GM21423 (cell line): Measurements from ENCODE around the gene CD248.

ENCODE experiments used
- ATAC-seq: cut with Tn5 transposase; IDR thresholded peaks from one replicate; pipeline ENCODE4 v1.9.1; 2021; ENCODE audit warnings: mild to moderate bottlenecking, moderate library complexity; ENCODE audit not compliant: unreplicated experiment

CD248 gene

DNA sequence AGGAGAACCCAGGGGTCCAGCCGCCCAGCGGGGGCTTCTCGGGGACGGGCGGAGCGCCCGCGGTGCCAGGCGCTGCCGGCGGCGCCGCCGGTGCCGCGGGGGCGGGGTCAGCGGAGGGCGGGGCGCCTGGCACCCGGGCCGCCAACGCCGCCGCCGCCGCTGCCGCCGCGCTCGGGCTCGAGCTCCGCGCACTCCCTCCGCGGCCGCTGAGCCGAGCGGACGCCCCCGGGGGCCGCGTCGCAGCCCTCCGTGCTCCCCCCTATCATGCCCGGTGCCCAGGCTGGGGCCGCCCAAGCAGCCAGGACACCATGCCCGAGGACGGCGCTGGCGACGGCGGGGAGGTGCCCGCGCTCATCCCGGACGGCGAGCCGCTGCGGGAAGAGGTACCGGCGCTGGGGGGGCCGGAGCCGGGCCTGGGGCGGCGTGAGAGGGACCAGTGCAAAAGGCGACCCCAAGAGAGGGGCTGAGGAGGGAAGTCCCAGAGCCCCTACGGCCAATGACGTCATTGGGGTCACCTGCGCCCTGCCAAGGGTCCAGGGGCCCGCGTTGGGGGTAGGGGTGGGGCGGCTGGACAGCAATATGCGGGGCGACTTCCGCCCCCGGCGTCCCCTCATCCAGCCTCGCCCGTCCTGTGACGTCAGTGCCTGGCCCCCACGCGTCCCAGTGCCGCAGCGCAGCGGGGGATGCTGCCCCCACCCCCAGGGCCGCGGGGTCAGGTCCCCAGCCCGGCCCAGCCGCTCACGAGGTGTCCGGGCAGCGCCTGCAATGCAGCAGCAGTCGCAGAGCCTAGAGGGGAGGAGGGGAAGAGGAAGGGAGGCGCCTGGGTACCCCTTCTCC is 24.9 kb downstream of the CD248 start, which contains the start of gene TMEM151A:
Gene TMEM151A, plus strand, starts transcription at position 189 of the 837 bp plus-strand sequence. Its CDS starts 120 bp downstream, at position 309.
- ATAC-seq: no peak

DNA sequence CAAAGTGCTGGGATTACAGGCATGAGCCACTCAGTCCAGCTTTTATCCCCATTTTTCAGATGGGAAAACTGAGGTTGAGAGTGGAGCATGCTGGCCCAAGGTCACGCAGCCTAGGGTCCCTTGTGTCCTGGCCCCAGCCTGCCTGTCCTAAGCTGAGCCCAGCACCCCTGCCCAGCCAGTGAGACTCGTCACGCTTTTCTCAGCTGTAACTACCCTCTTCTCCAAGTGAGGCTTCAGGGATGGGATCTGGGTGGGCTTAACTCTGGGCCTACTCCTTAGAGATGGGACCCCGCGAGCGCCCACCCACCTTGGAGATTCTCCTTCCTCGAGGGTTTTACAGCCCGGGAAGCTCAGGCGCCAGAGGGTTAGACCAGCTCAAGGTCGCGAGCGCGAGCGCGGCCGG is 25.5 kb downstream of the CD248 start:
- ATAC-seq: no peak

DNA sequence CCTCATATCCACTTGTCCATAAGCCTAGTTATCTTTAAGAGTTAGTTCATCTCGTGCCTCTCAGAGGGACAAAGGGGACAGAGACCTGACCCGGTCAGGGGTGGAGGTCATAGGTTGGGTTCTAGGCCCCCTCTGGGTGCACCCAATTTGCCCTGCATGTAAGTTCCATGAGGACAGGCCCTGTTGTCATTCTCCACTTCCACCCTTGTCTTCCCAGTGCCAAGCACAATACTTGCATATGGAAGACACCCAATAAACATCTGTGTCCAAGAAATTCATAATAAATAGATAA is 26.6 kb downstream of the CD248 start:
- ATAC-seq: no peak

DNA sequence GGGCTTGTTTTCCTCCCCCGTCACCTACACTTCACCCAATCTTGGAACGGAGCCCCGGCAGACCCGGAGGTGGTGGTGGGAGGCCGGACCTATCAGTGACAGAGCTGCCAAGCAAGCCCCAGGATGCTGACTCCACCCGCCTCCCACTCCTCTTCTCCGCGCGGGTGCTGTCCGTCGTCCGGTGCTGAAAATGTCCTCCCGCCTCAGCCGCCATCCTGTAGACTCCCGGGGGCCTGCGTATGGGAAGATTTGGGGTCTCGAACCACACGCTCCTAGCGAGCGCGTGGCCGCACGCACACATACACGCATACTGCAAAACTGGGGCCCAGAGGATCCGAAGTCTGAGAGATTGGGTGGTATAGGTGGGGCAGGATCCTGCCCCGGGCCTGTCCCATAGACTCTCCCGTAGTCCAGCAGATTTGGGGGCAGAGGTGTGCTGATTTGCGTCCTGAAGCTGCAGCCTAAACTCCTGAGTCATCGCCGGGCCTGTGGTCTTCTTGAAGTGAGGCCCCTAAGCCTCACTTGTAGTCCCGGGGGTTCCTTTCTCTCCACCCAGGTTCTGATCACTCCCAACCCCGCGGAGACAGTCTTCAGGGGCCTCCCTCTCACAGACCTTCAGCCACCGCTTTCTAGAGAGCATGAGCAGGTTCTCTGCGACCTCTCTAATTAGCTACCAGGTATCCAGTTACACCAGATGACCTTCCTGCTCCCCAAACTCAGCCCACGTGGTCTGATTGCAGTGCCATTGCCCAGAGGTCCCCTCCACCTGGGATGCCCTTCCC is 27.1 kb downstream of the CD248 start:
- peak; percentile 39 for ATAC-seq

DNA sequence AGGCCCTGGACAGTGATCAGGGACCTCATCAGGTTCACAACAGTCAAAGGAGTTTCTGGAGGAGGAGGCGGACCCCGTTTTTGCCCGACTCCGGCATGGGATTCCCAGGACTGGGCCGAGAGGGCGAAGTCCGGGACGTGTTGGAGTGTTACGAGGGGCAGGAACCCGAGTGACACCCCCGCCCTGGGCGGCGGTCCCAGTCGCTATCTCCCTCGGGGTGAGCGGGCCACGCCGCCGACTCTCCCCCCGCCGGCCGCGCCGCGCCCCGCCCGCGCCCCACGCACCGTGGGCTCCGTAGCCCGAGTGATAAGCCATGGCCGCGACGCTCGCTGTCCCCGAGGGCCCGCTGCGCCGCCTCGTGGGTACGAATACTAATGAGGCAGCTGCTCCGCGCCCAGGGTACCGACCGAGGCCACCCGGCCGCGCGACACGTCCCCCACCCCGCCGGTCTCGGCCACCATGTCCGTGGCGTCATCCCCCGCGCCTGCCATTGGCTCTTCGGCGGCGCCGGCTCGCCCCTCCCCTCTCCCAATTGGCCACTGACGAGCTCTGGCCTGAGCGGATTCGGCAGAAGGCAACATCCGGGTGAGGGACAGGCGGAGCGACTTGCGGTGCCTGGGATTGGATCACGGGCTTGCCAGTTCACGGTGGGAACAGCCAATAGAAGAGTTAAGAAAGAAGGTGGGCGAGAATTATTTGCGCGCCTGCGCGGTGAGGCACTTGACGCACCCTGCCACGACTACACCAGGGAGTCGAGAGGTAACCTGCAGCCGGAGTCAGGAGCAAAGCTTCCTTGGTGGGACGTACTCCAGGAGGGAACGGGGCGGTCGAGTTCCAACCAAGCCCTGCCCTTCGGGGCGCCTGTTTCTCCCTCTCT is 27.9 kb downstream of the CD248 start, which contains the start of gene YIF1A:
Gene YIF1A, minus strand, starts transcription at position 473 of the 877 bp plus-strand sequence. Its CDS starts 158 bp downstream, at position 315.
- peak; percentile 90 for ATAC-seq

DNA sequence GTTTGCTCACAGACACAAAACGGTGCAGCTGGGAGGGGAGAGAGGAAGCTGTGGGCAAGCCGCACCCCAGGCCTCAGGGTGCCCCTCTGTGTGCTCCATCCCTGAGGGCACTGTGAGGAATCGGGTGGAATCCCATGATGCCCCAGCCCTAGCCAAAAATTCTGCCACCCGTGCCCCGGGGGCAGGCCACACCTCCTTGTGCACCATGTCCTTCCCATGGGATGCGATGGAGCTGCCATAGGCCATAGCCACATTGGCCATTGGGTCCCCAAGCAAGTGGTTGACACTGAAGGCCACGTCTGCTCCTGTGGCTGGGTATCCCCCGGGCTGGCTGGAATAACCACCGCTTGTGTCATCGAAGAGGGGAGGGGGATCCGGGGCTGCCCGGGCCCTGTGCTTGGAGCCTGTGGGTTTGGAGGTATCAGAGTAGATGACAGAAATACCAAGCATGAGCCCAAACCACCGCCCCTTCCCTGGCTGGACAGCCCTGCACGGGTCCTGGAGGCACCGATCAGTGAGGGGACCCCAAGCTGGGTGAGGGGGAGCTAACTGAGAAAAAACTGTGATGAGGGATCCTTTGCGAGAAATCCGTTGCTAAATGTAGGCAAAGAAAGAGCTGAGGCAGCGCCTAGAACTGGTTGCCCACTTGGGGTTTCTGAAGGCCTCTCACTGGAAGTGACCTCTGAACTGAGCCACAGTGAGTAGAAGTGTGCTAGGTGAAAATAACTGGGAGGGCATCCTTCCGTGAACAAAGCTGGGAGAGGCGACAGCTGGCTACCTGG is 28.8 kb downstream of the CD248 start:
- no peak for ATAC-seq

DNA sequence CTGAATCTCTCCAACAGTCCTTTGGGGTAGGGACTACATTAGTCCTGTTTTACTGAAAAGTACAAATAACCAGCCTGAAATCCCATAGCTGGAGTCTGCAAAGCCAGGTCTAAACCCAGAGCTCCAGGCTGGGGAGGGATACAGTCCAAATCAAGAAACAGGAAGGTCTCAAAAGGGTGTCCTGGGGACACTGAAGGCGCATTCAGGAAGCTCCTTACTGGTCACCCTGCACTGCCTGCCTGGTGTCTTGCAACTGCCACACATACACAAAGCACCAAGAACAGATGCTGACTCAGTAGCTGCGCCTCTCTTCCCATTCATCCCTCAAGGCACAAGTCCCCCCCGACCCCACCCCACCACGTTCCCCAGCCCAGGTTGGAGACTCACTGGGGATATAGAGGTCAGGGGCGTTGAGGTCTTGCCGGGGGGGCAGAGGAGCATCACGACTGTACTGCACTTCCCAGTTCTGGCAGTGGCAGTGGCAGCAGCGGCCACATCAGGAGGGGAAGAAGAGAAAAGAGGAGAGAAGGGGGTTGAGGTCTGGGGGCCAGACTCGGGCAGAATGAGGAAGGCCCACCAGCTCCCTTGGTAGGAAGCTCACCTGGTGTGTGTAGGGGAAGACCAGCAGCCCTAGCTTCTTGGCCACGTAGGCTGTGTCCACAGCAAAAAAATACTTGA is 29.5 kb downstream of the CD248 start:
- no peak for ATAC-seq

DNA sequence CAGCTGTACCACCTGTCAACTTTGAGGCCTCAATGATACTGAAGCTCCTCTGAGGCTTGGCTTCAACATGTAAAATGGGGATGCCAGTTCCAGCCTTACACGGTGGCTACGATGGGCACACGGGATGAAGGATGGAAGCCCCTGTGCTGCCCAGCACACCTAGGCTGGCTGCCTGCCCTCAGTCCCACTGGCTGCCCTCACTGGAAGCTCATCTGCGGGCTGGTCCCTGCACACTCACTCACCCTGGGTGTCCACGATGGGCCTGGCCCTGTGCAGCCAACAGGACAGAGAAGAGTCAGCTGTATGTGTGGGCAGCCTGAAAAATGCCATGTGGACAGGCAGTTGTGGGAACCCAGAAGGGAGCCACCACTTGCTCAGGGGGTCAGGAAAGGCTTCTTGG is 30.1 kb downstream of the CD248 start:
- ATAC-seq: no peak

DNA sequence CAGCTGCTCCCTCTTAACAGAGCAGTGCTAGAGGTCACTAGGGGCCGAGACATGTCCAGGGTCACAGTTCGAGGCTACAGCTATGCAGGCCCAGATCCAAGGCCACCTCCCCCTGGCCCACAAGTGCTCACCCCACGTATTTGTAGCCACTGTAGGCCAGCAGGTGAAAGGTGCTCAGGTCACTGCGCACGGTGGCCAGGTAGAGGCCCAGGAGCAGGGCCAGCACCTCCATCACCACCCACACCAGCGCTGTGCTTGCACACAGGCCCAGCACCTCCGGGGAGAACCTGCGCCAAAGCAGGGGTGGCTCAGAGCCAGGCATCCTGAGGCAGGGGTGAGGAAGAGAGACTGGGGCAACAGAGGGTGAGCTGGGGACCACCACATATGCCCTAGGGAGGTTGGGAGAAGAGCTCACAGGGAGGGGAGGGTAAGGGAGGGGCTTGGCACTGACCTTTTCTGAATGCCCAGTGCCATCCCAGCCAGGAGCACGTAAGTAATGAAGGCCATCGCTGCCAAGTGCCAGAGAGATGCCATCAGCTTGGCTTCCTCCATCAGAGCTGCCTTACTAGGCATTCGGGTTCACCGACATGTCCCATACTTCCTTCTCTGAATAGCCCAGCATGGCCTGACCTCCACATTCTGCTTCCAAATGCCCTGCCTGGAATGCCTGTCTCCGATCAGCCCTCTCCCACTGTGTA is 31.4 kb downstream of the CD248 start:
- ATAC-seq: no peak

DNA sequence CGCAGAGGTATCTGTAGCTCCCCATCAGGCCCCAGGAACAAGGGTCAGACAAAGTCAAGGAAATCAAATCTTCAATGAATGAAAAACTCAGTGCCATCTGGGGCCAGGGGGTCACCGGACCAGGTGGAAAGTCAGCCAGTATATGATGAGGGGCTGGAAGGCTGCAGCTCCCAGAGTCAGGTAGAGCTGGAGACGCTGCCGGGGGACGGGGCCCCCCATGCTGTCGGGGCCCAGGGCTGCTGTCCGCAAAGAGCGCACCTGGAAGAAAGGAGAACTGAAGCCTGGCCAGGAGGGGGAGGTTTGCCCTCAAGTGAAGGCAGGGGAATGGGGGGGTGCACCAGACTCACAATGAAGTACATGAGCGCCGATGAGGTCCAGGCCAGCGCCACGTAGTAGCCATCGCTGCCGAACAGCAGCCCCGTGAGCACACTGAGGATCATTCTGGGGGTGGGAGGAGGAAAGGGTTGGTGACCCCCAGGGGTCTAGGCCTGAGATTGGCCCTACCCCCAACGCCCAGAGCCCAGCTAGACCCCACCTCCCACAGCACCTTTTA is 32.2 kb downstream of the CD248 start:
- ATAC-seq: no peak

DNA sequence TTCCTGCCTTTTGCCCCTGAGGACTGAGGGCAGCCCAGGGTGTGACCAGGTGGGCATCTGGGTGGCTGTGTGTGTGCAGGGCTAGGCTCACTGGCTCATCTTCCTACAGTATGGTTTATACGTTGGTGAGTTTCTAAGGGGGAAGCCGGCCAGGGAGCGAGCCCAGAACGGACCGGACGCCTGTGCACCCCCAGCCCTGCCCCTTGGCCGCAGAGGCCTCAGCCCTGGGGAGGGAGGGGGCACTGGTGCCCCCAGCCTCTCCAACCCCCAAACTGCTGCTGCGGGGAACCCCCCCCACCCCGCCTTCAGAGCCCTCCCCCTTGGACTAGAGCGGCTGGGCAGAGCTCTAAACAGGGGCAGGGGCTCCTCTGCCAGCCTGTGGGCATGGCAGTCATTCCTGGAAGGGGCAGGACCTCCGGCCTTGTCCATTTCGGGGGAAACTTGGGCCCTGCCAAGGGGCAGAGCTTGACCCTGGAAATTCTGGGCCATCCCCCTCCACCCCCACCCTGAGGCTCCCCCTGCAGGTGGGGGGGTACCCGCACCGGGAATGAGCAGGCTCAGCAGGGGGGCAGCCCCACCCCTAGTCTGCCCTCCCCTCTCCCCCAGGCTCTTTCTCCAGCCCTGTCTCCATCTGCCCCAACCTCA is 33.3 kb downstream of the CD248 start:
- no peak for ATAC-seq

DNA sequence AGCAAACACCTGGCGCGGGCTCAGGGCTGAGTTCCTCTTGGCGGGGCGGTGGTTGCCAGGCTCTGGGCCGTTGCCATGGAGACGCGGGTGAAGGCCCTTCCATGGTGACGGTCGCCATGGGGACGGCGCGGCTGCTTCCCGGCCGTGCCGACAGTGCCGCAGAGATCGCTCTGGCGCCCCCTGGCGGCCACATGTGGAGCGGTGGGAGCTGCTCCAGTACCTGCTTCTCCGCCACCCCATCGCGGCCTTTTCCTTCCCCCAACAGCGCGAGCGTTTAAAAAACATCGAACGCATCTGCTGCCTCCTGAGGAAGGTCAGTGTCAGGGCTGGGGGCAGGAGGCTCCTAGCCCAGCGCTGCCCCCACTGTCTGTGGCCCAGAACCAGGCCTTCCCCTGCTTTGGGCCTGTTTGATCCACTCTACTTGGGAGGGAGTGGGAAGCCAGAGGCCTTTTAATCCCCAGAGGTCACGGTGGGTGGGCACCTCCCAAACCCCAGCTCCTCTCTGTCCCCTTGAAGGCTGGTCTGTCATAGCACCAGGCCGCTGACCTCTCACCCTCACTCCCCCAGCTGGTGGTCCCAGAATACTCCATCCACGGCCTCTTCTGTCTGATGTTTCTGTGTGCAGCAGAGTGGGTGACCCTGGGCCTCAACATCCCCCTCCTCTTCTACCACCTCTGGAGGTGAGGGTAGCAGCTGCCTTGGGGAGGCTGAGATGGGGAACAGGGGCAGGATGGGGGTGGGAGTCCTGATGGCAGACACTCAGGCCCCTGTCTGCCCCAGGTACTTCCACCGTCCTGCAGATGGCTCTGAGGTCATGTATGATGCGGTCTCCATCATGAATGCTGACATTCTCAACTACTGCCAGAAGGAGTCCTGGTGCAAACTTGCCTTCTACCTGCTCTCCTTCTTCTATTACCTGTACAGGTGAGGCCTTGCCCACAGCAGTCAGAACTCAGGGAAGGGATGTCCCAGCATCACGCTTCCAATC is 34.1 kb downstream of the CD248 start:
- peak; percentile 79 for ATAC-seq

DNA sequence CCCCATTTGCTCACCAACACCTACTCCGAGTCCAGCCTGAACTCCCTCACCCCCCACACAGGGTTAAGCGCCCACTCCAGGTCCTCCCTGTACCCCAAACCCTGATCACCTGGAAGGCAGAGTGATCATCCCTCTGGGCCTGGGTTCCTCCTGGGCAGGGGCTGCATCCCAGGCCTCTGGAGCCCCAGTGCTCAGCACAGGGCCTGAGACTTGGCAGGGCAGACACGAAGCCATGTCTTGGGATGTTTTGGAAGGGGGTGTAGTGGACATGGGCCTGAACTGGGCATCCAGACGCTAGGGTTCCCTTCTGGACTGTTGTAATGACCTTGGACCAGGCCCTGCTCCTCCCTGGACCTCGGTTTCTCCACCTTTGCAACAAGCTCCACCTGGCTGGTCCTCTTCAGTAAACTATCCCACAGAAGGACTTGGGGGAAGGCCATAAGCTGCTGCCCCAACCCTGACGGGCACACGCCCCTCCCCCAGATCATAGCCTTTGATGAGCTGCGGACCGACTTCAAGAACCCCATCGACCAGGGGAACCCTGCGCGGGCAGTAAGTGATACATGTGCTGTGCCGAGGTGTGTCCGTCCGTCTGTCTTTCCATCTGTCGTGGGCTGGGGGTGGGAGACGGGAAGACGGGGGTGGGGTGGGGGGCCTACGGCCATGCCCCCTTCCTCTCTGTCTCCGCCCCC is 34.9 kb downstream of the CD248 start:
- ATAC-seq: no peak

DNA sequence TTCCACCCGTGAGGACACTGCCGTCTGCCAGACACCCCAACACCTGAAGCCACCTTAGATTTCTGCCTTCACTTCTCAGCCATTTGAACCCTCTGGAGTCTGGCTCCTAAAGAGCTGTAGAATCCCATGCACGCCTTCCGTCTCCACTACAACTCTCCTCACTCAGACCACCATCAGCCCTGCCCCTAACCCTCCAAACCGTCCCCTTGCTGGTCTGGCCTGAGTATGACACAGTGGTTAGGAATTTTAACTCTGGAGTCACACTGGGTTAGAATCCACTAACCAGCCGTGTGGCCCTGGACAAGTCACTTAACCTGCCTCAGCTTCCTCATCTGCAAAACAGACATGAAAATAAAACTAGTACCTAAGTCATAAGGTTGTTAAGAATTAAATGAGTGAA is 35.8 kb downstream of the CD248 start:
- no peak for ATAC-seq

DNA sequence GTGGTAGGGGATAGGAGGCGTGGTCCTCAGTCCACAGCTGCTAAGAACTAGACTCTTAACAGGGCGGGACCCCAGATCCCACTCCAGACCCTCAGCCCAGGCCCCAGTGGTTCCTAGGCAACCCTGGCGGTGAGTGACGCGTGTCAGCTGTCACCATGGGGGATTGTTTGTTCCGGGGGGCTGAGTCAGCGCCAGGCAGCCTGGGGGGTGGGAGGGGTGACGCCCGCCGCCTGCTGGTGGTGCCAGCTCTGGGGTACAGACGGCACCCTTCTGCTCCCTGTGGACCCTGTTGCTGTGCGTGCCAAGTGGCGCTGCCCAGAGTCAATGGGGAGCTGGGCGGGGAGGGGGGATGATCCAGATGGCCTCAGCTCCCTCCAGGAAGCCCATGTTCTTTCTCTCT is 36.4 kb downstream of the CD248 start:
- no peak for ATAC-seq

DNA sequence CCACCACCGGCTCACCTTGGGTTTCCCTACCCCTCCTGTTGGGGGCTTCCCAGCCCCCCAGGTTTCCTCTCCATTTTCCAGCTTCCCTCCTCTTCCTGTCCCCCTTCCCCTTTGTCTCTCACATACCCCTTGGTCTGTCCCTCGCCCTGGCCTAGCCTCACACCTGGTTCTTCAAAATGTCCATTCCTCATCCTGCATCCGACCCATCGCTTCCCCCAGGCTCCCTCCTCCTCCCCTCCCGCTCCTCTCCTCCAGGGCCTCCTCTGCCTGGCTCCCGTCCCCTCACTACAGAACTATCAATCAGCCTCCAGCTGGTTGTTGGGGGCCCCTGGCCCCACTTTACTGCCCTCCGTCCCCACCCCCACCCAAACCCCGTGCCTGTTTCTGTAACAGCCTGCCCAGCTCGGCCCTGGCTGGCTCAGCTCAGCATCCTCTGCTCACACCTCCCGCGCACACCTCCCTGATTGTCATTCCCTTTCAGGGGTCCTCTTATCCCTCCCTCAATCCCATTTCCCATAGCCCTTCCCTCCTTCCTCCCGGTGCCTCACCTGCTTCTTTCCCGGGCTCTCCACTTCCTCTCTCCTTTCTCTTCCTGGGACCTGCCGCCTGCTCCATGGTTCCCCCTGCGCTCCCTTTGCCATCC is 37.6 kb downstream of the CD248 start:
- ATAC-seq: no peak
